D721Med (cell line): ENCODE measurements around the gene CERS4.
"Not testable (repeated sequence)": the region's sequence is repeated elsewhere in the genome, so short reads cannot be mapped to it uniquely, and the experiment has no call there.

Experiments used
- DNase-seq: peaks from one replicate; pipeline ENCODE4 v3.0.0; 2011; ENCODE audit warnings: low spot score; ENCODE audit not compliant: insufficient read length
- FAIRE-seq: peaks from 2 replicates; lab custom pipeline; 2011; peaks lifted over from hg19 to GRCh38; lab: Jason Lieb, UNC
- CTCF ChIP-seq: IDR thresholded peaks from 2 replicates; pipeline ENCODE4 v1.5.1; 2012; ENCODE audit warnings: mild to moderate bottlenecking, control low read depth; ENCODE audit not compliant: insufficient read depth; ENCODE audit errors: missing control alignments

Gene CERS4

DNA sequence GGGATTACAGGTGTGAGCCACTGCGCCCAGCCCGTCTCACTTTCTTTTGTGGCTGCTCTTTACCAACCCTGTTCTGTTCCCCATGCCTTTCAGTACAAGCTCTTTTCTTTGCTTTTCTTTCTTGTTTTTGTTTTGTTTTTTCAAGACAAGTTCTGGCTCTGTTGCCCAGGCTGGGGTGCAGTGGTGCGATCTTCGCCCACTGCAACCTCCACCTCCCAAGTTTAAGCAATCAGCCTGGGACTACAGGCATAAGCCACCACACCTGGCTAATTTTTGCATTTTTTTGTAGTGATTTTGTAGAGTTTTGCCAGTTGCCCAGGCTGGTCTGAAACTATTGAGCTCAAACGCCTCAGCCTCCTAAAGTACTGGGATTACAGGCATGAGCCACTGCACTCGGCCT, 3.7 kb downstream of the CERS4 start:
- no peak for DNase-seq
- FAIRE-seq: no peak
- no peak for TF ChIP-seq CTCF

- no peak for FAIRE-seq
- no peak for DNase-seq
- no peak for TF ChIP-seq CTCF
Measured at GRCh38 chr19:8213827-8214672, 4.9 kb downstream of the CERS4 start.

- no peak for DNase-seq
- FAIRE-seq: no peak
- no peak for TF ChIP-seq CTCF
Measured at GRCh38 chr19:8214802-8215201, 5.6 kb downstream of the CERS4 start.

GRCh38 chr19:8215783-8216182, 6.6 kb downstream of the CERS4 start:
- FAIRE-seq (no peak), DNase-seq (no peak)
- no peak for TF ChIP-seq CTCF

- no peak for FAIRE-seq
Measured at GRCh38 chr19:8216357-8216756, 7.2 kb downstream of the CERS4 start.

DNA sequence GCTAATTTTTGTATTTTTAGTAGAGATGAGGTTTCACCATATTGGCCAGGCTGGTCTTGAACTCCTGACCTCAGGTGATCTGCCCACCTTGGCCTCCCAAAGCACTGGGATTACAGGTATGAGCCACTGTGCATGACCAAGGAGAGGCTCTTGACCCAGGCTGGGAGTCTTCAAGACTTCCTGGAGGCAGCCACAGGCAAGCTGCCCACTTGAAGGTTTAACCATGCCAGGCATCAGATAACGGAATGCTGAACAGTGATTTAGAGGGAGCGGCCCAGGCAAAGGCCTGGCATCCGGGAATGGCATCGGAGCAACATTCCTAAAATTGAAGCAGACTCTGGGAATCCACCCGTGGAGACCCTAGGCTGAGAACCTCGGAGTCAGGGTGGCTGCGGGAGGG, 9.0 kb downstream of the CERS4 start:
- not testable (repeated sequence) for FAIRE-seq, DNase-seq

More at GRCh38 chr19:8216357-8216756, 7.2 kb downstream of the CERS4 start:
- TF ChIP-seq CTCF: no peak
- no peak for DNase-seq

GRCh38 chr19:8220481-8220880, 11.3 kb downstream of the CERS4 start:
- DNase-seq: no peak
- FAIRE-seq: no peak
- no peak for TF ChIP-seq CTCF
